ENCODE data around the gene PCDHGB4. TPM values are rescaled to one million over a fixed set of nuclear protein-coding genes. Genes with fewer than 3 reads are reported as not detected.
"Not testable (repeated sequence)": the region's sequence is repeated elsewhere in the genome, so short reads cannot be mapped to it uniquely, and the experiment has no call there.

PCDHGB4 gene
- total and polyA plus RNA-seq, 9 of the 15 experiments (the other 6 are each of a cell fraction or from before 2014, with no cell fraction given) = 0.01 to 0.14 (median 0.03) TPM; not detected in 5

- H3K79me2 ChIP-seq (ENCODE audit: control insufficient read depth, insufficient read depth, low read length); H4K20me1 ChIP-seq (replicated peaks; ENCODE audit: control insufficient read depth, insufficient read depth, low read length); in situ Hi-C loops (cut with MboI); H3K27ac ChIP-seq (ENCODE audit: extremely low read depth, low read depth, low read length); DNase-seq (ENCODE audit: extremely low read depth in 1 of 4, low spot score in 3 of 4); H3K9me1 ChIP-seq (ENCODE audit: control insufficient read depth, insufficient read depth, low read length); H3K9ac ChIP-seq (ENCODE audit: insufficient read depth in 1 of 2, low read depth in 2 of 2, low read length in 2 of 2); BruUV-seq (replicated peaks); ATAC-seq; FAIRE-seq; H2AFZ ChIP-seq (ENCODE audit: low read depth, low read length); H3K9me3 ChIP-seq (replicated peaks; ENCODE audit: control insufficient read depth, insufficient read depth, low read depth, low read length); H3K36me3 ChIP-seq (ENCODE audit: control insufficient read depth, insufficient read depth, low read length); H3K4me2 ChIP-seq (ENCODE audit: insufficient read depth, low read length); H3K4me3 ChIP-seq; TF ChIP-seq REST (CRISPR knock-in tag; IDR thresholded peaks at IDR 0.05; ENCODE audit: low read depth): not testable (repeated sequence)
- intact Hi-C loops (cut with micrococcal nuclease) = loop anchor here (5.0 kb wide), 1 partner anchor 108 kb away; no protein-coding TSS in a partner anchor
- Histone ChIP-seq H3K27me3 (ENCODE audit: control insufficient read depth in 2 of 2, insufficient read depth in 2 of 2, low read length in 2 of 2) (peaks cover 7 to 36% of the 10 kb centered on the region in 2 experiments; a peak in 4 of 5 replicates), H3K4me1 (replicated peaks in 1 of 2; ENCODE audit: control insufficient read depth in 2 of 2, insufficient read depth in 2 of 2, low read length in 2 of 2) (peaks cover 0 to 29% of the 10 kb centered on the region in 2 experiments; a peak in 2 of 5 replicates)
- WGBS (ENCODE audit: insufficient coverage, low coverage, missing lambda C conversion rate) = 10% methylated on average over 32 of the region's 46 CpGs
- ChIA-PET POLR2A (interaction anchor here (0.8 kb wide), 1 partner anchor 101 kb away, joined by 3 read pairs; no protein-coding TSS in a partner anchor), CTCF (ENCODE audit: low intra/inter-chr PET ratio) (interaction anchor here (0.6 to 0.8 kb wide), 2 partner anchors 76 to 146 kb away, joined by 3 to 4 read pairs; no protein-coding TSS in a partner anchor)
- 0 out of 2 replicates have a peak, but pooled peaks have one; percentile 3 for TF ChIP-seq REST (IDR thresholded peaks at IDR 0.05; ENCODE audit: borderline replicate concordance)
Observed at GRCh38 chr5:141414548-141415274, 27.2 kb downstream of the PCDHGB4 start.
